Measurements from ENCODE around the gene PIP5K1B.
"Not testable (repeated sequence)": the region's sequence is repeated elsewhere in the genome, so short reads cannot be mapped to it uniquely, and the experiment has no call there.

PIP5K1B gene

GRCh38 chr9:69044240-69045219 is 339.5 kb downstream of the PIP5K1B start:
- DNase-seq = no peak

- DNase-seq = no peak
These were observed 340.8 kb downstream of the PIP5K1B start for GRCh38 chr9:69045821-69046220.

- DNase-seq = no peak
These were observed 341.7 kb downstream of the PIP5K1B start for GRCh38 chr9:69046723-69047122.

- DNase-seq = no peak
These were observed 342.3 kb downstream of the PIP5K1B start for GRCh38 chr9:69047371-69047770.

GRCh38 chr9:69049094-69049493 is 344.1 kb downstream of the PIP5K1B start:
- DNase-seq = no peak

- DNase-seq = not testable (repeated sequence)
These were observed 345.9 kb downstream of the PIP5K1B start for GRCh38 chr9:69050936-69051335.

- no peak for DNase-seq
These were observed 349.9 kb downstream of the PIP5K1B start for GRCh38 chr9:69054989-69055388.

GRCh38 chr9:69056191-69056815 is 351.3 kb downstream of the PIP5K1B start:
- DNase-seq = no peak

- DNase-seq = no peak
These were observed 353.1 kb downstream of the PIP5K1B start for GRCh38 chr9:69058101-69058500.

All from SIG-M5 (cell line).